ENCODE data around the gene DHX38. TPM values are rescaled to one million over a fixed set of nuclear protein-coding genes. Genes with fewer than 3 reads are reported as not detected.

Gene DHX38
- total RNA-seq, 1 donor from 2014 or later: 91.6 TPM

DNA sequence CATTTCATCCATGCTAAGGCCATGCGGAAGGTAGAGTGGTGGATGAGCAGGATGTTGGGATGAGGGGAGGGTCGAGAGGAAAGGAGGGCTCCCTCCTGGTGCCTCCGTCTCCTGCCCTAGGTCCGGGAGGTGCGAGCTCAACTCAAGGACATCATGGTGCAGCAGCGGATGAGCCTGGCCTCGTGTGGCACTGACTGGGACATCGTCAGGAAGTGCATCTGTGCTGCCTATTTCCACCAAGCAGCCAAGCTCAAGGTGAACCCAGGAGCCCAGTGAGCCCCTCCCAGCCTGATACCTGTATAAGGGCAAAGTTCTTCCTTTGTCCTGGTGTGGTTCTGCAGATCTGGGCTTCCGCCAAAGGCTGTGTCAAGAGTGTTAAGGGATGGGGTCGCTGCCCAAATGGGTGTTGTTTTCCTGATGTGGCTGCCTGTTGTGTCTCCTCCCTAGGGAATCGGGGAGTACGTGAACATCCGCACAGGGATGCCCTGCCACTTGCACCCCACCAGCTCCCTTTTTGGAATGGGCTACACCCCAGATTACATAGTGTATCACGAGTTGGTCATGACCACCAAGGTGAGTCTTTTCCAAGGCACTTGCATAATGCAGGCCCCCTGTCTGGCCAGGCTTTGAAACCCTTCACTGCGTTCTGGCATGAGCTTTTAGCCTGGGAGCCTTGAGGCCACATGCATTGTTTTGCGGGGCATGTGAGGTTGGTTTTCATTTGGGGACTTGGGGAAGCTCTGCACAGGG is 14.9 kb downstream of the DHX38 start:
- no peak for DNase-seq (ENCODE audit: low read depth)
- peaks cover 38% of the 10 kb centered on the region for H3K36me3 ChIP-seq (ENCODE audit: control insufficient read depth, insufficient read depth, low read length)

DNA sequence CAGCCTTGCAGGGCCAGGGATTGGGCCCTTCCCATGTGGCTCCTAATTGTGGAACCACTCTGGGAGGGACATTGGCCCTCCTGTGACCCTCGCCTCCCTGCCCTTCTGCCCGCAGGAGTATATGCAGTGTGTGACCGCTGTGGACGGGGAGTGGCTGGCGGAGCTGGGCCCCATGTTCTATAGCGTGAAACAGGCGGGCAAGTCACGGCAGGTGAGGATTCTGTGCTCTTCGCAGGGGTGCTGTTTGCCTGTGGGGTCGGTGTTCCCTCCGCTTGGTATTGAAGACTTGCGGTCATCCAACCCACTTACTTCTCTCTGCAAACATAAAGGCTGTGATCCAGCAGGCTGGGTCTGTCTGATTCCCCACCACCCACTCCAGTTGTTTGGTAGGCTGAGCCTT is 15.7 kb downstream of the DHX38 start:
- TF ChIP-seq, protein P1, sequence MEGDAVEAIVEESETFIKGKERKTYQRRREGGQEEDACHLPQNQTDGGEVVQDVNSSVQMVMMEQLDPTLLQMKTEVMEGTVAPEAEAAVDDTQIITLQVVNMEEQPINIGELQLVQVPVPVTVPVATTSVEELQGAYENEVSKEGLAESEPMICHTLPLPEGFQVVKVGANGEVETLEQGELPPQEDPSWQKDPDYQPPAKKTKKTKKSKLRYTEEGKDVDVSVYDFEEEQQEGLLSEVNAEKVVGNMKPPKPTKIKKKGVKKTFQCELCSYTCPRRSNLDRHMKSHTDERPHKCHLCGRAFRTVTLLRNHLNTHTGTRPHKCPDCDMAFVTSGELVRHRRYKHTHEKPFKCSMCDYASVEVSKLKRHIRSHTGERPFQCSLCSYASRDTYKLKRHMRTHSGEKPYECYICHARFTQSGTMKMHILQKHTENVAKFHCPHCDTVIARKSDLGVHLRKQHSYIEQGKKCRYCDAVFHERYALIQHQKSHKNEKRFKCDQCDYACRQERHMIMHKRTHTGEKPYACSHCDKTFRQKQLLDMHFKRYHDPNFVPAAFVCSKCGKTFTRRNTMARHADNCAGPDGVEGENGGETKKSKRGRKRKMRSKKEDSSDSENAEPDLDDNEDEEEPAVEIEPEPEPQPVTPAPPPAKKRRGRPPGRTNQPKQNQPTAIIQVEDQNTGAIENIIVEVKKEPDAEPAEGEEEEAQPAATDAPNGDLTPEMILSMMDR (IDR thresholded peaks at IDR 0.05; ENCODE audit: insufficient read depth, low read length, severe bottlenecking): no peak
- Histone ChIP-seq H3K4me3 (ENCODE audit: low read depth, low read length) (no peak overlapping the region), H3K27me3 (ENCODE audit: control insufficient read depth, insufficient read depth, low read length) (no peaks in the 10 kb centered on the region), H3K36me3 (ENCODE audit: control insufficient read depth, insufficient read depth, low read length) (peaks cover 33% of the 10 kb centered on the region)
- FAIRE-seq (no peak), DNase-seq (ENCODE audit: low read depth) (no peak)

More for the DNA sequence above, 14.9 kb downstream of the DHX38 start:
- Histone ChIP-seq H3K27me3 (ENCODE audit: control insufficient read depth, insufficient read depth, low read length) (no peaks in the 10 kb centered on the region), H3K4me3 (ENCODE audit: low read depth, low read length) (no peak overlapping the region)
- TF ChIP-seq, protein P1 (IDR thresholded peaks at IDR 0.05; ENCODE audit: insufficient read depth, low read length, severe bottlenecking): no peak
- FAIRE-seq: peak; percentile 18

DNA sequence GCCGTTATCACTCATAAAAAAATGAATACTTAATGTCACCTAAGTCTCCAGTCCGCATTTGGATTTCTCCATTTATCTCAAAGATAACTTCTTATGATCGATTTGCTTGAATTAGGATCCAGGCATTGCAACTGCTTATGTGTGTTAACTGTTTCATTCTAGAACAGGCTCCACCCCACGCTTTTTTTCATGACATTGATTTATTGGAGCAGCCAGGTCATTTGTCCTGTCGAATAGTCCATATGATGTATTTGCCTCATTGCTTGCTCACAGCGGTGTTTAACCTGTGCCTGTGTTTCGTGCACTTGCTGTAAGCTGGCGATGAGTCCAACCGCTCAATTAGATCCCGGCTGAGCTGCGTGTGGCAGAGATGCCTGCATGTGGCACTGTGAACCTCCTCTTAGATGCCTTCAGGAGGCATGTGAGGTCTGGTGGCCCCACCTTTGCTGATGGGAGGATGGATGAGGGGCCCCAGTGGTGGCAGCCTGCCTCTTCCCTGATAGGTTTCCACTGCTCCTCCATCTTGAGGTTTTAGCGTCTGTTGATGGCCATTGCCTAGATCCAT is 16.4 kb downstream of the DHX38 start:
- peaks cover 28% of the 10 kb centered on the region for H3K36me3 ChIP-seq (ENCODE audit: control insufficient read depth, insufficient read depth, low read length)
- H3K4me3 ChIP-seq (ENCODE audit: low read depth, low read length): no peak overlapping the region
- TF ChIP-seq, protein P1 (IDR thresholded peaks at IDR 0.05; ENCODE audit: insufficient read depth, low read length, severe bottlenecking): no peak
- FAIRE-seq (no peak), DNase-seq (ENCODE audit: low read depth) (no peak)
- no peaks in the 10 kb centered on the region for H3K27me3 ChIP-seq (ENCODE audit: control insufficient read depth, insufficient read depth, low read length)

DNA sequence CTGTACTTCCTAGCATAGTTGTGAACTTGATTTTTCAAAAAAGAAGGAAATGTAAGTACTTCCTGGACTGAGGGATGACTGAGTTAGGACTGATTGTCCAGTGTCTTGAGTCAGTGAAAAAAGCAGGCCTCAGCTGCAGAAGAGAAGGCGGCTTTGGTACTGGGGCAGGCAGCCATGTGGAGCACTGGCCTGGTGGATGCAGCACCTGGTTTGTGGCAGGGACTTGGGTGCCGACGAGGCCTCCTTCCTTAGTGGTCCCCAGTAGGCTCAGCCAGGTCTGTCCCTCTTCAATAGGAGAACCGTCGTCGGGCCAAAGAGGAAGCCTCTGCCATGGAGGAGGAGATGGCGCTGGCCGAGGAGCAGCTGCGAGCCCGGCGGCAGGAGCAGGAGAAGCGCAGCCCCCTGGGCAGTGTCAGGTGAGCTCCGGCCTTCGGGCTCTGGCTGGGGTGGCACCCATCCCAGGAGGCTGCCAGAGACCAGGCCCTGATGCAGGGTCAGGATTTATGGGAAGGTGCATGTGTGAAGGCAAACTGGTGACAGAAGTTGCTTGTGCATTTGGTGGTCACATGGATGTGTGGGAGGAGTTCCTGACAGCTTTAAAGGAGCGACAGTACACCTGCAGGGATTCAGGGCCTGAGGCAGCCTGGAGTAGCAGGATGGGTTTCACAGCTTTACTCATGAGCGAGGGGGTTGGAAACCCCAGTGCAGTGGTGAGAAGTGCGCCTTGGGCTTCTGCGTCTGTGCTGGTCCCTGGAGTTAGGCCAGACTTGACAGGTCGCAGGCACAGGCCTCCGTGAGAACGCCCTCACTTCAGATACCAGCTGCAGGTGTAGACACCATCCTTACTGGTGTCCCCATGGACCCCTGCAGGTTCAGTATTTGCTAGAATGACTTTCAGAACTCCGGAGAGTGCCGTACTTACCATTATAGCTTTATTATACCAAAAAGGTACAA is 17.3 kb downstream of the DHX38 start:
- no peak for FAIRE-seq

DNA sequence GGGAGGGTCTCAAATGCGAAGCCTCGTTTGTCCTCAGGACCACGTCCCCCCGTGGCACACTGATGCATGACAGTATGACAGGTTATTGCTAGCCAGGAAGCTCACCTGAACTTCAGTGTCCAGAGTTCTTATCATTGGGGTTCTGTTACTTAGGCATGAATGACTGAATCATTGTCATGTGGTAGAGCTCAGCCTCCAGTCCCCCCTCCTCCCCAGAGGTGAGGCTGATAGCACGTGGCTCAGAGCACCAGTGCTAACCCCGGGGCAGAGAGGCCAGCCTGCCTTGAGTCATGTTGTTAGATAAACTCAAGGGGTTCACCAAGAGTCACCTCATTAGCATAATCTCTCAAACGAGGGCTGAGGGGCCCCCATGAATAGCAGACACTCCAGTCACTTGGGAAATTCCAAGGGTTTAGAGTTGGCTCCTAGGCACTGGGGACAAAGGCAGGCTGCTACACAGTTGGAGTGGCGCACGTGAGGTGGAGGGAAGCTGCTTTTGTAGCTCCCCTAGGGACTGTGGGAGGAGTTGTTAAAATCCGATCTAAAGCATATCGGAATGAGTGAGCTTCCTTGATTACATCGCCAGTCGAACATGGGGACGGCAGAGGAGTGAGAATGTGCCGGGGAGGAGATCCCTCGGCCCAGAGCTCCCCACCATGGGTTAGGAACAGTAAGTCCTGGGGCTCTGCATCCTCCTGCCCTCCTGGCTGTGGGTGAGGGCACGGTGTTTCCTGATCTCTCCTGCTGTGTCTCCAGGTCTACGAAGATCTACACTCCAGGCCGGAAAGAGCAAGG is 18.2 kb downstream of the DHX38 start:
- TF ChIP-seq, protein P1 (IDR thresholded peaks at IDR 0.05; ENCODE audit: insufficient read depth, low read length, severe bottlenecking): no peak
- FAIRE-seq (no peak), DNase-seq (ENCODE audit: low read depth) (peak; percentile 10)
- H3K4me3 ChIP-seq (ENCODE audit: low read depth, low read length): no peak overlapping the region
- peaks cover 18% of the 10 kb centered on the region for H3K36me3 ChIP-seq (ENCODE audit: control insufficient read depth, insufficient read depth, low read length)
- H3K27me3 ChIP-seq (ENCODE audit: control insufficient read depth, insufficient read depth, low read length): no peaks in the 10 kb centered on the region

More for the DNA sequence above, 17.3 kb downstream of the DHX38 start:
- H3K36me3 ChIP-seq (ENCODE audit: control insufficient read depth, insufficient read depth, low read length): peaks cover 20% of the 10 kb centered on the region
- H3K4me3 ChIP-seq (ENCODE audit: low read depth, low read length): no peak overlapping the region
- H3K27me3 ChIP-seq (ENCODE audit: control insufficient read depth, insufficient read depth, low read length): no peaks in the 10 kb centered on the region
- no peak for DNase-seq (ENCODE audit: low read depth)
- TF ChIP-seq, protein P1 (IDR thresholded peaks at IDR 0.05; ENCODE audit: insufficient read depth, low read length, severe bottlenecking): no peak
